K562 (cell line): ENCODE data around the gene TGM5.

Experiments
- NR2C2 ChIP-seq, 2 experiments: fragments of 200-800 bp in 1 of 2; sonication (Bioruptor generic) in 1 of 2; sonication (generic) in 1 of 2; formaldehyde crosslinking in 1 of 2; IDR thresholded peaks; 2 replicates each; pipeline versions ENCODE4 v1.6.1 to v1.8.0; 2016 to 2022; ENCODE audit warnings: mild to moderate bottlenecking in 1 of 2, missing compliant biosample characterization in 1 of 2, missing genetic modification characterization in 1 of 2, missing genetic modification reagents in 1 of 2
- POLR2AphosphoS5 ChIP-seq: IDR thresholded peaks from 2 replicates; pipeline ENCODE4 v1.6.1; 2011; ENCODE audit warnings: mild to moderate bottlenecking, low read depth, low read length, moderate library complexity; ENCODE audit not compliant: control insufficient read depth, insufficient read depth
- SAP30 ChIP-seq: fragments of 200-600 bp; sonication (generic); IDR thresholded peaks from 2 replicates; pipeline ENCODE4 v1.6.1; 2012; ENCODE audit warnings: borderline replicate concordance, low read depth, mild to moderate bottlenecking, moderate library complexity, low read length, control low read depth, inconsistent platforms; ENCODE audit not compliant: insufficient read depth, poor library complexity, severe bottlenecking
- SNRNP70 ChIP-seq: fragments of 200-400 bp; formaldehyde crosslinking; optimal IDR thresholded peaks from 2 replicates; pipeline ENCODE3; 2017; ENCODE audit warnings: low read depth, low read length
- USF2 ChIP-seq: sonication (generic); formaldehyde crosslinking; IDR thresholded peaks from 2 replicates; pipeline ENCODE4 v1.5.0; 2020; ENCODE audit warnings: missing genetic modification reagents

- no peak for TF ChIP-seq NR2C2 (CRISPR knock-in tag; IDR thresholded peaks at IDR 0.05)
- no peak for TF ChIP-seq NR2C2 (tag; IDR thresholded peaks at IDR 0.05)
- no peak for TF ChIP-seq USF2 (CRISPR knock-in tag)
- no peak for TF ChIP-seq SNRNP70
- TF ChIP-seq POLR2AphosphoS5, result no peak
- no peak for TF ChIP-seq SAP30
Observed at GRCh38 chr15:43266834-43267233, at the start of gene TGM5.
